ENCODE measurements around the gene SIAH1. TPM values are rescaled to one million over a fixed set of nuclear protein-coding genes. Genes with fewer than 3 reads are reported as not detected.
A peak's percentile ranks its signal among the peaks of the same experiment; 100 is the strongest.
"Not testable (repeated sequence)": the region's sequence is repeated elsewhere in the genome, so short reads cannot be mapped to it uniquely, and the experiment has no call there.

Gene SIAH1
- total RNA-seq, result 27.6 TPM
- long read RNA-seq, transcript SIAH1-203 (2 exons, 2,147 nt), result major isoform, 57 of 68 reads
- long read RNA-seq, partial matches to known transcripts, result 0 of 68 reads
- long read RNA-seq, other reads (novel, unspliced or antisense), result 4 of 68 reads

- DNase-seq (ENCODE audit: low spot score), result peak; percentile 94
Observed at GRCh38 chr16:48385253-48386150, at the start of gene SIAH1. Gene SIAH1, minus strand, starts transcription at chr16:48385413. Its CDS starts 22,985 bp downstream, at chr16:48362428.

GRCh38 chr16:48434653-48435317 is 49.6 kb upstream of the SIAH1 start:
- no peak for DNase-seq (ENCODE audit: low spot score)

- DNase-seq (ENCODE audit: low spot score), result no peak
Observed at GRCh38 chr16:48433850-48434530, 48.8 kb upstream of the SIAH1 start.

- DNase-seq (ENCODE audit: low spot score), result no peak
Observed at GRCh38 chr16:48433116-48433849, 48.1 kb upstream of the SIAH1 start.

- DNase-seq (ENCODE audit: low spot score), result no peak
Observed at GRCh38 chr16:48432136-48432535, 46.9 kb upstream of the SIAH1 start.

GRCh38 chr16:48430890-48431289 is 45.7 kb upstream of the SIAH1 start:
- no peak for DNase-seq (ENCODE audit: low spot score)

- no peak for DNase-seq (ENCODE audit: low spot score)
Observed at GRCh38 chr16:48426244-48427141, 41.3 kb upstream of the SIAH1 start.

- DNase-seq (ENCODE audit: low spot score), result no peak
Observed at GRCh38 chr16:48422537-48422936, 37.3 kb upstream of the SIAH1 start.

GRCh38 chr16:48421741-48422140 is 36.5 kb upstream of the SIAH1 start:
- DNase-seq (ENCODE audit: low spot score), result no peak

- DNase-seq (ENCODE audit: low spot score), result no peak
Observed at GRCh38 chr16:48420437-48420836, 35.2 kb upstream of the SIAH1 start.

GRCh38 chr16:48416617-48417016 is 31.4 kb upstream of the SIAH1 start:
- not testable (repeated sequence) for DNase-seq (ENCODE audit: low spot score)

GRCh38 chr16:48413272-48413671 is 28.1 kb upstream of the SIAH1 start:
- no peak for DNase-seq (ENCODE audit: low spot score)

- DNase-seq (ENCODE audit: low spot score), result no peak
Observed at GRCh38 chr16:48409839-48410632, 24.8 kb upstream of the SIAH1 start.

- no peak for DNase-seq (ENCODE audit: low spot score)
Observed at GRCh38 chr16:48408688-48409087, 23.5 kb upstream of the SIAH1 start.

GRCh38 chr16:48405907-48406306 is 20.7 kb upstream of the SIAH1 start:
- no peak for DNase-seq (ENCODE audit: low spot score)

GRCh38 chr16:48405153-48405552 is 19.9 kb upstream of the SIAH1 start:
- DNase-seq (ENCODE audit: low spot score), result no peak

- not testable (repeated sequence) for DNase-seq (ENCODE audit: low spot score)
Observed at GRCh38 chr16:48402547-48402946, 17.3 kb upstream of the SIAH1 start.

GRCh38 chr16:48395375-48395774 is 10.2 kb upstream of the SIAH1 start:
- no peak for DNase-seq (ENCODE audit: low spot score)

GRCh38 chr16:48394355-48394703 is 9.1 kb upstream of the SIAH1 start:
- DNase-seq (ENCODE audit: low spot score), result peak; percentile 16
